Activated CD8-positive, alpha-beta memory T cell treated with anti-CD3 and anti-CD28 coated beads for 36 hours (primary cell): ENCODE results near the gene SEC14L1. TPM values are rescaled to one million over a fixed set of nuclear protein-coding genes. Genes with fewer than 3 reads are reported as not detected.
"Not testable (repeated sequence)": the region's sequence is repeated elsewhere in the genome, so short reads cannot be mapped to it uniquely, and the experiment has no call there.

ENCODE experiments used
- CTCF ChIA-PET: fragments of 350-600 bp; sonication (Branson Sonifier 250); formaldehyde crosslinking; loops from one replicate; lab custom pipeline; 2021; ENCODE audit warnings: antibody characterized with exemption; lab: Charles Lee
- POLR2A ChIA-PET: fragments of 350-600 bp; sonication (Branson Sonifier 250); formaldehyde crosslinking; loops from one replicate; lab custom pipeline; 2021; ENCODE audit warnings: antibody characterized with exemption; lab: Charles Lee
- total RNA-seq, 2 experiments: library from RNA; stranded (reverse); gene quantifications; one replicate each; pipeline ENCODE4 v1.2.3, GENCODE V29; 2021

Gene SEC14L1
- total RNA-seq, 2 experiments from 2014 or later: 66.1 to 73.4 TPM

- CTCF ChIA-PET, POLR2A ChIA-PET: not testable (repeated sequence)
These were observed 29.4 kb upstream of the SEC14L1 start for GRCh38 chr17:77111165-77111933.

GRCh38 chr17:77111934-77112296 is 28.9 kb upstream of the SEC14L1 start:
- ChIA-PET POLR2A (no interaction called here), CTCF (no interaction called here)

GRCh38 chr17:77115510-77115909 is 25.3 kb upstream of the SEC14L1 start:
- ChIA-PET POLR2A (interaction anchor here (0.7 kb wide), 1 partner anchor 843 kb away, joined by 4 read pairs; the partner anchor contains the start of gene TNRC6C), CTCF (interaction anchor here (0.7 kb wide), 1 partner anchor 397 kb away, joined by 3 read pairs; no protein-coding TSS in a partner anchor)

GRCh38 chr17:77115947-77116346 is 24.8 kb upstream of the SEC14L1 start:
- POLR2A ChIA-PET: interaction anchor here (0.7 kb wide), 2 partner anchors 53 to 843 kb away, joined by 4 to 10 read pairs; partner anchors contain the start of gene TNRC6C
- CTCF ChIA-PET: interaction anchor here (0.7 kb wide), 1 partner anchor 397 kb away, joined by 3 read pairs; no protein-coding TSS in a partner anchor

- CTCF ChIA-PET: no interaction called here
- POLR2A ChIA-PET: interaction anchor here (0.6 to 0.7 kb wide), 2 partner anchors 52 to 70 kb away, joined by 4 to 10 read pairs; no protein-coding TSS in a partner anchor
These were observed 24.4 kb upstream of the SEC14L1 start for GRCh38 chr17:77116371-77116860.

GRCh38 chr17:77117415-77117814 is 23.4 kb upstream of the SEC14L1 start:
- CTCF ChIA-PET: no interaction called here
- POLR2A ChIA-PET: no interaction called here

GRCh38 chr17:77118251-77118928 is 22.4 kb upstream of the SEC14L1 start:
- CTCF ChIA-PET: interaction anchor here (0.6 to 1.3 kb wide), 3 partner anchors 19 to 121 kb away, joined by 3 to 6 read pairs (median 4); no protein-coding TSS in a partner anchor
- POLR2A ChIA-PET: no interaction called here

GRCh38 chr17:77119668-77120301 is 21.0 kb upstream of the SEC14L1 start:
- CTCF ChIA-PET: interaction anchor here (1.3 kb wide), 1 partner anchor 18 kb away, joined by 6 read pairs; no protein-coding TSS in a partner anchor
- POLR2A ChIA-PET: no interaction called here

- CTCF ChIA-PET: no interaction called here
- POLR2A ChIA-PET: interaction anchor here (0.8 kb wide), 1 partner anchor 19 kb away, joined by 3 read pairs; no protein-coding TSS in a partner anchor
These were observed 19.9 kb upstream of the SEC14L1 start for GRCh38 chr17:77120868-77121267.

- ChIA-PET POLR2A (interaction anchor here (1.0 to 1.2 kb wide), 2 partner anchors 16 to 105 kb away, joined by 3 to 13 read pairs; partner anchors contain the start of gene SEC14L1), CTCF (interaction anchor here (1.1 kb wide), 2 partner anchors 16 to 35 kb away, joined by 3 to 5 read pairs; no protein-coding TSS in a partner anchor)
These were observed 16.4 kb upstream of the SEC14L1 start for GRCh38 chr17:77124192-77124889.

GRCh38 chr17:77125432-77125901 is 15.3 kb upstream of the SEC14L1 start:
- ChIA-PET CTCF (interaction anchor here (0.9 to 1.1 kb wide), 2 partner anchors 21 to 36 kb away, joined by 3 read pairs; no protein-coding TSS in a partner anchor), POLR2A (interaction anchor here (1.0 kb wide), 1 partner anchor 104 kb away, joined by 13 read pairs; no protein-coding TSS in a partner anchor)

- POLR2A ChIA-PET: interaction anchor here (4.9 kb wide), 1 partner anchor 14 kb away, joined by 28 read pairs; the partner anchor contains the start of gene SEC14L1
These were observed 14.2 kb upstream of the SEC14L1 start for GRCh38 chr17:77126519-77126918.

GRCh38 chr17:77127735-77128361 is 12.9 kb upstream of the SEC14L1 start:
- CTCF ChIA-PET: interaction anchor here (0.7 to 2.2 kb wide), 5 partner anchors 11 to 808 kb away, joined by 3 to 8 read pairs (median 4); no protein-coding TSS in a partner anchor
- POLR2A ChIA-PET: interaction anchor here (0.8 to 4.9 kb wide), 4 partner anchors 10 to 38 kb away, joined by 4 to 28 read pairs (median 8); partner anchors contain the start of gene SEC14L1

More at GRCh38 chr17:77126519-77126918, 14.2 kb upstream of the SEC14L1 start:
- CTCF ChIA-PET: no interaction called here

GRCh38 chr17:77128896-77129567 is 11.7 kb upstream of the SEC14L1 start:
- CTCF ChIA-PET: interaction anchor here (0.6 to 2.2 kb wide), 5 partner anchors 9 to 41 kb away, joined by 3 to 8 read pairs (median 4); no protein-coding TSS in a partner anchor
- POLR2A ChIA-PET: interaction anchor here (1.4 to 4.9 kb wide), 3 partner anchors 8 to 21 kb away, joined by 5 to 28 read pairs (median 10); partner anchors contain the start of gene SEC14L1

- POLR2A ChIA-PET: interaction anchor here (4.9 kb wide), 1 partner anchor 11 kb away, joined by 28 read pairs; the partner anchor contains the start of gene SEC14L1
- CTCF ChIA-PET: interaction anchor here (0.6 to 1.4 kb wide), 3 partner anchors 10 to 39 kb away, joined by 3 to 4 read pairs (median 4); no protein-coding TSS in a partner anchor
These were observed 11.0 kb upstream of the SEC14L1 start for GRCh38 chr17:77129568-77130301.

GRCh38 chr17:77130525-77130924 is 10.2 kb upstream of the SEC14L1 start:
- ChIA-PET POLR2A (interaction anchor here (4.9 kb wide), 1 partner anchor 10 kb away, joined by 28 read pairs; the partner anchor contains the start of gene SEC14L1), CTCF (no interaction called here)
